ENCODE data around the gene CXCL1.

DNA sequence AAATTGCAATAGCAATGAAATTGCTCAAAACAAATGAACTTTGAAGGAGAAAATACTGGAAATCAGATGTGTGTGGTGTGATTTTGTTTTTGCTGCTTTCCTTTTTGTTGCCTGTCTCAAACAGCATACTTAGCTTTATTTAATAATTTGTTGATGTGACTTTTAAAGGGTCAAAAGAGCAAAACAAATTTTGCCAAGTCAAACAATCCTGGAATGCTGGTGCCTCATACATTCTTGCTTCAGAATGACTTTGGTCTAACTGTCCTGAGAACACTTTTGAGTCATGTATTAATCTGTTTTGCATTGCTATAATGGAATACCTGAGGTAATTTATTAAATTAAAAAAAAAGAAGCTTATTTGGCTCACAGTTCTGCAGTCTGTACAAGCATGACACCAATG, 12.7 kb upstream of the CXCL1 start:
- TF ChIP-seq, protein P1, sequence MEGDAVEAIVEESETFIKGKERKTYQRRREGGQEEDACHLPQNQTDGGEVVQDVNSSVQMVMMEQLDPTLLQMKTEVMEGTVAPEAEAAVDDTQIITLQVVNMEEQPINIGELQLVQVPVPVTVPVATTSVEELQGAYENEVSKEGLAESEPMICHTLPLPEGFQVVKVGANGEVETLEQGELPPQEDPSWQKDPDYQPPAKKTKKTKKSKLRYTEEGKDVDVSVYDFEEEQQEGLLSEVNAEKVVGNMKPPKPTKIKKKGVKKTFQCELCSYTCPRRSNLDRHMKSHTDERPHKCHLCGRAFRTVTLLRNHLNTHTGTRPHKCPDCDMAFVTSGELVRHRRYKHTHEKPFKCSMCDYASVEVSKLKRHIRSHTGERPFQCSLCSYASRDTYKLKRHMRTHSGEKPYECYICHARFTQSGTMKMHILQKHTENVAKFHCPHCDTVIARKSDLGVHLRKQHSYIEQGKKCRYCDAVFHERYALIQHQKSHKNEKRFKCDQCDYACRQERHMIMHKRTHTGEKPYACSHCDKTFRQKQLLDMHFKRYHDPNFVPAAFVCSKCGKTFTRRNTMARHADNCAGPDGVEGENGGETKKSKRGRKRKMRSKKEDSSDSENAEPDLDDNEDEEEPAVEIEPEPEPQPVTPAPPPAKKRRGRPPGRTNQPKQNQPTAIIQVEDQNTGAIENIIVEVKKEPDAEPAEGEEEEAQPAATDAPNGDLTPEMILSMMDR (IDR thresholded peaks at IDR 0.05): no peak
- no peak for TF ChIP-seq EP300 (IDR thresholded peaks at IDR 0.05)
- TF ChIP-seq POLR2A (IDR thresholded peaks at IDR 0.05): no peak

Data from ovary (tissue), 3 donors.